Activated CD8-positive, alpha-beta memory T cell treated with anti-CD3 and anti-CD28 coated beads, Interleukin-2, amount 50 U/mL, for 1 hour (primary cell): ENCODE data around the gene ADGRB2.

Source experiments
- DNase-seq: peaks from one replicate; pipeline ENCODE4 v3.0.0-alpha.2; 2020; ENCODE audit errors: extremely low read depth

The ADGRB2 gene

DNA sequence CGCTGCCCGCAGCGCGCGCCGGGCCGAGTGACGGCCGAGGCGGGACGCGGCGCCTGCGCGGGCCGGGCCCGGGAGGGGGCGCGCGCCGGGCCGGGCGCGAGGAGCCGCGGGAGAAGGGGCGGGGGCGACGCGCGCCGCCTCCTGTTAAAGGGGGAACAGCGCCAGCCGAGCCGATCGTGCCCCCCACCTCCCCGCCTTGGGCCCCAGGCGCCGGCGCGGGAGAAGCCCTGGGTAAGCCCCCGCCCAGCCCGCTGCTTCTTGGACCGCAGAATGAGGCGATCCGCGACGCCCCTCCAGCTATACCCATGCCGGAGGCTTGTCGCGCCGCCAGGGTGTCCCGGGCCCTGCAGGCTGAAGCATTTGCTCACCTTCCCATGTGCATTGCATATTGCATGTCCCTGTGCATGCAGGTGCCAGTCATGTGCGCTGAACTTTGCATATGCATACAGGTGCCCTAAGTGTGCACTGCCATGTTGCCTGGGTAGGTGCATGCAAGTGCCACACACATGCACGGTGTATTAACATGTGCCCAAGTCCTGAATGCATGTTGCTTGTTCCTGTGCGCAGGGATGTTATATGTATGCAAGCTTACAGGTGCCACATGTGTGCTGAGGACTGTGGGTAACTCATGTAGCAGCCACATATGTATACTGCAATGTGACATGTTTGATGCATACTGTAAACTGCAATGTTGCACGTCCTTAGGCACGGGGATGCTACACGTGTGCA is at the start of gene ADGRB2:
Gene ADGRB2, minus strand, starts transcription at position 29 of the 729 bp plus-strand sequence. CDS start 7,119 bp downstream, outside the sequence.
- DNase-seq, result no peak

GRCh38 chr1:31812158-31812829 is 48.2 kb upstream of the ADGRB2 start:
- DNase-seq, result no peak

DNA sequence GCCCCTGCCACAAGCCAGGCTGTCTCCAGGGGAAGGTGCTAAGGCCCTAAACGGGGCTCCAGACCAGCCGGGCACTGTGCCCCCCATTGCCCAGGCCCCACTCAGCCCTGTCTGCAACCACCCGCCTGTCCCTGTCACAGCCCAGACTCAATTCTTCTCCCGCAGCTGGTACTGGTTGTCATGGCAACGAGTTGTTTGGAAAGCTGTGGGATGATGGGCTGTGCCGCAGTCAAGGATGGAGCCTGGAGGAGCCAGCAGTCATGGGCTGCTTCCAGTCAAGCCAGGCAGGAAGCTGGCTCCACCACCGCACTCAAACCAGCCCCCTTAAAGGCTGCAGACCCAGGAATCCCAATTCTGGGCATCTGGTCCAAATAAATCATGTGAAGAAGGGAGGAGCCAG is 47.5 kb upstream of the ADGRB2 start:
- DNase-seq, result no peak

DNA sequence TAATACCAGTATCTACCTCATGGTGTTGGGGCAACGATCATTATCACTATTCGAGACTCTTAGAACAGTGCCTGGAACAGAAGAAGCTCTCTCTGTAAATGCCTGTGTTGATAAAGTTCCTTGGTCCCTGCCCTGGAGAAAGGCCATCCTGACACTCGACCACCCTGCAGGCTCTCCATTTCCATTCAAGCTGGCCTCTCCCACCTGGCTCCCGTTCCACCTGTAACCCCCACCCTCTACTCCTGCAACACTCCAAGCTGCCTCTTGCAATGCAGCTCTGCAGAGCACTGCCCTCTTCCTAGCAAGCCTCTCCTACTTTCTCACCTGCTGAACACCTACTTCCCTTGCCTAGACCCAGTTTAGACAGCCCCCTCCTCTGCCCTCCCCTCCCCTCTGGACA is 45.6 kb upstream of the ADGRB2 start:
- no peak for DNase-seq

DNA sequence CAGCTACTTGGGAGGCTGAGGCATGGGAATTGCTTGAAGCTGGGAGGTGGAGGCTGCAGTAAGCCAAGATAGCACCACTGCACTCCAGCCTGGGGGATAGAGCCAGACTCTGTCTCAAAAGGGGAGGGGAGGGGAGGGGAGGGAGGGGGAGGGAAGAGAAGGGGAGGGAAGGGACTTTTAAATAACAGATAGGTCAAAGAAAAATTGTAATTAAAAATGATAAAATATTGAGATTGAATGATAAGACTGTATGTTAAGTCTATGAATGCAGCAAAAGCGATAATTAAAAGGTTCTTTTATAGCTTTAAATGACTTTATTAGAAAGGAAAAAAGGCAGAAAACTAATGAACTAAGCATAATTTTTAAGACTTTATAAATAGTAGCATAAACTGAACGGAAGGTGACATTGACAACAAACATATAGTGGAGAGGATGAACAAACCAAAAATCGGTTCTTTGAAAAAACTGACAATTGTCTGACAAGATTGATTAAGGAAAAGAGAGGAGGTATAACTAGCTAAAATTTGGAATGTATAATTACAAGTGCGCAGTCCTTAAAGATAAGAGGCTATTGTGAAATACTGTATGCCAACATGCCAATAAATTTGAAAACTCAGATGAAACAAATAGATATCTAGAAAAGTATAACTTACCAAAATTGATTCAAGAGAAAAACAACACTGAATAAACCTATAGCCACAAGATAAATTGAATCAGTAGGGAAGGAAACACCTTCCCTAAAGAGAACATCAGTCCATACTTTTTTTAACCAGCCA is 43.3 kb upstream of the ADGRB2 start:
- DNase-seq, result no peak

DNA sequence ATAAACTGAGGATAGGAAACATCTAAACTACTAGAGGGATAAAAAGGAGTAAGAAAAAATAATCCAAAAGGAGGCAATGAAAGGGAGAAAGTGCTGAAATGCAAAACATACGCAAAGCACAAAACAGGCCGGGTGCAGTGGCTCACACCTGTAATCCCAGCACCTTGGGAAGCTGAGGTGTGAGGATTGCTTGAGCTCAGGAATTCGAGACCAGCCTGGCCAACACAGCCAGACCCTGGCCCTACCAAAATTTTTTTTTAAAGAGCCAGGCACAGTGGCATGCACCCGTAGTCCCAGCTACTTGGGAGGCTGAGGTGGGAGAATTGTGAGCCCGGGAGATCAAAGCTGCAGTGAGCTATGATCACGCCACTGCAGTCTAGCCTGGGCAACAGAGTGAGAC is 41.2 kb upstream of the ADGRB2 start:
- DNase-seq, result no peak

DNA sequence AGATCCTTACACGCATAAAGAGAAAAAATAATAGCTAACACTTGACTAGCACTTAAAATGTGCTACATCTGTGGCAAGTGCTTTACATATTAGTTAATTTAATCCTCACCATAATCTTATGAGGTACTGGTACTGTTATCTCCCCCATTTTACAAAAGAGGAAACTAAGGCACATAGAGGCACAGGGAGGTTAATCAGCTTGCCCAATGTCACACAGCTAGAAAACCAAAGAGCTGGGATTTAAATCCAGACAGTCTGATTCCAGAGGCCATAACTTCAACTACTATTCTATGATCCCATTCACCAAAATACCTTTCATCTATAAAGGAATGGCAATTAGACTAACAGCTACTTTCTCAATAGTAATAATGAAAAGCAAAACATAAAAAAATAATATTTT is 40.0 kb upstream of the ADGRB2 start:
- DNase-seq, result no peak

DNA sequence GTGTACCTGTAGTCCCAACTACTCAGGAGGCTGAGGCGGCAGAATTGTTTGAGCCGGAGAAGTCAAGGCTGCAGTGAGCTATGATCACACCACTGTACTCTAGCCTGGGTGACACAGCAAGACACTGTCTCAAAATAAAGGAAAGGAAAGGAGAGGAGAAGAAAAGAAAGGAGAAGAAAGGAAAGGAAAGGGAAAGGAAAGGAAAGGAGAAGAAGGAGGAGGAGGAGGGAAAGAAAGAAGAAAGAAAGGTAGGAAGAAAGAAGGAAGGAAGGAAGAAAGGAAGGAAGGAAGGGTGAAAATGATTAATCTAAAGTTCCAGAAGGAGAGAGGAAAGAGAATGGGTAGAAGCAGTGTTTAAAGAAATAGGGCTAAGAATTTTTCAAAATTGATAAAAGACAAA is 39.5 kb upstream of the ADGRB2 start:
- DNase-seq, result no peak

DNA sequence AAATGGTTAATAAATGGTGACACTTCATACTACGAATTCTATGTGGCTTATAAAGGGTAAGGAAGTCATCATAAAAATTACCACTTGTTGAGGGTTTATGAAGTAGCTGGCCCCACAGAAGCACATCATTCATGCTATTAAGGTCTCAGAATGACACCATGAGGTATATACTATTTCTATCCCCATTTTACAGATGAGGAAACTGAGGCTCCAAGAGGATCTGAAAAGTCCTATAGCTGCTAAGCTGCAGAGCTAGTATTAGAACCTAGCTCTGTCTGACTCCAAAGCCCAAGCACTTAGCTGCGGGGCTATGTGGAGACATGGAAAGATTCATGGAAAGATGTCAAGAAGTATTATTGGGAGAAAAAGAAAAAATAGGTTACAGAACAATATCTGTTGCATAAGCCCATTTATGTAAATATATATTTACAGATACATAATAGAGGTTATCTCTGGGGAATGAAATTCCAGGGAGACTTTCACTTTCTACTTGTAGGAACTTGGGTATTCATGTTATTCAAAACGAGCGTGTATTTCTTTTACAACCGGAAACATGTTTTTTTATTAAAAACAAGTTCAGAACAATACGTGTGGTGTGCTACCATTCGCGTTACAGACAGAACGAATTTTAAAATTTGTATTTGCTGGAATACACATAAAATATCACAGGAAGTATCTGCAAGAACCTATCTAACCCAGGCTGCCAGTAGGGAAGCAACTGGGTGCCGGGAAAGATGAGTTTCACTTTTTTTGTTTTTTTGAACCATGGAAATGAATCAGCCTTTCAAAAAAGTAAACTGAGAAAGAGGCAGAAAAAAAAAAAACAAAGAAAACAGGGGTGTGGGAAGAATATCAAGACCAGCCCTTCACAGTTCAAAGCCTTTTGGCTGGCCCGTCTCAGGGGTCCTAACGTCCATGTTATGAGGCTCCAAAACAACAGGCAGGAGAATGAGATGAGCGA is 38.3 kb upstream of the ADGRB2 start:
- no peak for DNase-seq

DNA sequence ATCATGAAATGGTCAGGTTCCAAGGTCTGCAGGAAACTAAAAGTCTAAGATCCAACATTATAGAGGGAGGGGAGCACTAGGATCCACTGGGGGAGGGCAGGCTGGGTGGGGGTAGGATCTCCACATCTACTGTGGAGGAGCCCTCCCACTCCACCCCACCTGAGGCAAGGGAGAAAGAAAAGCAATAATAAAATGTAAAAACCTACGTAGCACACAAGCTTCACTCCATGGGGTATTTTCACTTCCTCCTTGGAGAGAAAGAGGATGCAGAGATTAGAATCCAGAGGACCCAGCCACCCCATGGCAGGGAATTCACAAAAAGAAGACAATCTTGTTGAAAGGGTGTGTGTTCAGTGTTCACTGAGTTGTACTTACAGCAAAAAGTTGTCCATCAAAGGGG is 37.3 kb upstream of the ADGRB2 start:
- DNase-seq, result no peak

DNA sequence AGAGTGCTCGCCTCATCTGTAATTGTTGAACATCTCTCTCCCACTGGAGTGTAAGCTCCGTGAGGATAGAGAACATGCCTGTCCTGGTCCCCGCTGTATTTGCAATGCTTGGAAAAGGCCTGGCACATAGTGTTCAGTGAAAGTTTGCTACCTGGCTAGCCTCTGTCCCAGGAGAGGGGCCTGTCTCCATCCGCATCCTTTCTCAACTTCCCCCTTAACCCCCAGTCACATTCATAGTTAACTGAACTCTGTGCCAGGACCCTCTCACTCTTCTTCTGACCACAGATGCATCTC is 36.5 kb upstream of the ADGRB2 start:
- no peak for DNase-seq

DNA sequence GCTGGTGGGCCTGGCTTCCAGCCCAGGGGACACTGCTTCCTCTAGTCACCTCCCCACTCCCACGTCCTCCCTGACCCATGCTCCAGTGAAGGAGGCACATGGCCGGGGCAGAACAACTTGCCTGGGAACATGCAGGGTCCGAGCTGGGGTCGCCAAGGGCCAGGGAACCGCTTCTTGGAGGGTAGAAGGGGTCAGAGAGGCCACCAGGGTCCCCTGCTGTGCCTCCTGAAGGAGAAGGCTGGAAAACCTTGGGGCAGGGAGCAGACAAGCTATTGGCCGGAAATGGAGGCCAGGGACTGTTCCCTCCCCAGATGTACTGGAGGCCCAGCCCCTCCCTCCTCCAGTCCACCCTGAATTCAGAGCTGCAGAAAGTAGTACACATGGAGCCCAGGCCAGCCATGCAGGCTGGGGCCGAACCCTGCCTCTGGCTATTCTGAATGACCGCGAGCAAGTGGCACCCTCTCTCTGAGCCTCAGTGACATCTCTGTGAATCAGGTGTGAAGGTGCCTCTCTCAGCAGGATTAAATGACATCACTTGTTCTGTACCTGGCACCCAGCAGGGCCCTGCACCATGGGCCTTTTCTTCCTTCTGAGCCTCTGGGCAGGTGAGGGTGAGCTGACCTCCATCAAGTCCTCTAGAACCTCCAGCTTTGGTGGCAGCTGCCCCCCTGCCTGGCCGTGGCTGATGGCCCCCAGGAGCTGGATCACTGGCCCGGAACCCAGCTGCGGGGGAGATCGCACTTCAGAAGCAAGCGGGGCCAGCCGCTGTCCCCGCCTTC is 35.9 kb upstream of the ADGRB2 start:
- DNase-seq, result no peak

DNA sequence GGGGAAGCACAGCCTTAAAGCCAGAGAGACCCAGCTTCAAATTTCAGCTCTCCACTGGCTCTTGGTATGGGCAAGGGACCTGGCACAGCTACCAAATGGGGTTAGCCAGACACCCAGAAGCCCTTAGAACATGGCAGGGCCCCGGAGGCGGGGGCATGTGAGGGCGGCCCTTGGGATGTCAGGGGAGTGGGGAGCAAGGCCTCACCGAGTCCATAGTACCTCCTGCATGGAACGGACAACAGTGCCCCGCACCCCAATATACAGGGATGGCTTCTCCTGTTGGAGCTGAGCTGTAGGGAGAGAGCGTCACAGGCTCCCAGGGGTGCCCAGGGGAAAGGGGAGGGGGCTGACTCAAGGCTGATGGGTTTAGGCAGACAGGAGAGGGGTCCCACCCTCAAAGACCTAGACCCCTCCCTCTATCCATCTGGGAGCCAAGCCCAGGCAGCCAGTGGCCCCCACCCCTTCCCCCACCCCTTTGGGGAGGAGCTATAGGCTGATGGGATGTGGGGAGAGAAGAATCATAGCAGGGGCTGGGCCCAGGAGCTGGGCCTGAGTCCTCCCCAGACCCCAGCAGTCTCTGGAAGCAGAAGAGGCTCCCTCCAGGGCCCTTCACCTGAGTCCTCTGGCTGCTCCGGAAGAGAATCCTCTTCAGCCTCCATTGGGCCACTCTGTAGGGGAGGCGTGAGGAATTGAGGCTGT is 35.2 kb upstream of the ADGRB2 start:
- DNase-seq, result no peak

DNA sequence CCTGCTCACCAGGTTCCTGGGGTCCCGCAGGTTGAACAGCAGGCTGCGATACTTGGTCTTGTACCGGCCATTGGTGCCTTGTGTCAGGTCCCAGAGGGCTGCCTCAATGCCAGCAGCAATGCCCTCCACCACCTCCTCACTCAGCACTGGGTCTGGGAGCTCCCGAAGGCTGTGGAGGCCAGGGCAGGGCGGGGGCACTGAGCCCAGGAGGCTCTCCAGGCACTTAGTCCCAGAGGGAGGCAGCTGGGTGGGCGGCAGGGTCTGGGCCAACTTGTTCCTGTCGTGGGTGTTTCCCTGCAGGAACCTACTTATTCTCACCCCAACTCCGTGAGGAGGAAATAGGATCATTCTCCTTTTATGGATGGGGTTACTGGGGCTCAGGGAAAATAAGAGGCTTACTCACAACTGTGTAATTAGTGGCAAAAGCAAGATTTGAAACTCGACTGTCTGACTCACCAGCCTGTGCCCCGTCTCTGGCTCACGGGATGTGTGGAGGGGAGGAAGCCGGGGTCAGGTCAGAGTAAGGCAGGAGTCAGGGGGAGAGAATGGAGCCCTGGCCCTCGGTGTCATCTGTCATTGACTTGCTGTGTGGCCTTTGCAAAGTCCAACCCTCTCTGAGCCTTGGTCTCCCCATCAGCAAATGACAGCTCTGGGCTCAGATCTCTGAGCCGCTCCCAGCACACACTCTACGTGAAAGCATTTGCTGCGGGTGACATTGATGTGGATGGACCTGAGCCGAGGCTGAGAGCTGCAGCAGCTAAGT is 34.5 kb upstream of the ADGRB2 start:
- no peak for DNase-seq

DNA sequence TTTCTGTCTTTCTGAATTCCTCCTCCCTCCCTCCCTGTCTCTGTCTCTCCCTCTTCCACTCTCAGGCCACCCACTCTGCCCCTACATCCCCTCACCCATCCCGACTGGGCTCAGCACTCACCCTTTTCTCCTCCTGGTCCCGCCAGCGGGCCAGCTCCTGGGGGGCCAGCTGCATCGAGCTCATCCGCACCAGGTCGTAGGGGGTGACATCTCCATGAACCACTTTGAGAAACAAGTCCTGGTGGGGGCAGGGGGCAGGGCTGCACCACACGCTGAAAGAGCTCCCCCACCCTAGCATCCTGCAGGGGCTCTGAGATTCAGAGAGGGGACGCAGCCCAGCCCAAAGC is 33.9 kb upstream of the ADGRB2 start:
- DNase-seq, result no peak

GRCh38 chr1:31797216-31797615 is 33.1 kb upstream of the ADGRB2 start:
- DNase-seq, result no peak

DNA sequence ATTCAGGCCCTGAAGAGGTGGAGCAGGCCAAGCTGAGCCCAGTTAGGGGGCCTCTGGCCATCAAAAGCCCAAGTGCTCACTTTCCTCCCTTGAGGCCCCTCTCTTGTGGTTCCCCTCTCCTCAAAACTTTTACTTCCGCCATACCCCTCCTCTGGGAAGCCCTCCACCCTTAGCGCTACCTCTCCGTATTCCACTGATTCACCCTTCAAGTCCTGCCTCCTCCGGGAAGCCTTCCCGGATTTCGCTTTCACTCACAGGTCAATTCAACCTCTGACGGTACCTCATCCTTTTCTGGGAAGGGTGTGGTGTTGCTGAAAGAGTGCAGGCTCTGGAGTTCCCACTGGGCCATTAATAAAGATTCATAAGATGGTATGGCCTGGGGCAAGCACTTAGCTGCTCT is 32.6 kb upstream of the ADGRB2 start:
- DNase-seq, result no peak

DNA sequence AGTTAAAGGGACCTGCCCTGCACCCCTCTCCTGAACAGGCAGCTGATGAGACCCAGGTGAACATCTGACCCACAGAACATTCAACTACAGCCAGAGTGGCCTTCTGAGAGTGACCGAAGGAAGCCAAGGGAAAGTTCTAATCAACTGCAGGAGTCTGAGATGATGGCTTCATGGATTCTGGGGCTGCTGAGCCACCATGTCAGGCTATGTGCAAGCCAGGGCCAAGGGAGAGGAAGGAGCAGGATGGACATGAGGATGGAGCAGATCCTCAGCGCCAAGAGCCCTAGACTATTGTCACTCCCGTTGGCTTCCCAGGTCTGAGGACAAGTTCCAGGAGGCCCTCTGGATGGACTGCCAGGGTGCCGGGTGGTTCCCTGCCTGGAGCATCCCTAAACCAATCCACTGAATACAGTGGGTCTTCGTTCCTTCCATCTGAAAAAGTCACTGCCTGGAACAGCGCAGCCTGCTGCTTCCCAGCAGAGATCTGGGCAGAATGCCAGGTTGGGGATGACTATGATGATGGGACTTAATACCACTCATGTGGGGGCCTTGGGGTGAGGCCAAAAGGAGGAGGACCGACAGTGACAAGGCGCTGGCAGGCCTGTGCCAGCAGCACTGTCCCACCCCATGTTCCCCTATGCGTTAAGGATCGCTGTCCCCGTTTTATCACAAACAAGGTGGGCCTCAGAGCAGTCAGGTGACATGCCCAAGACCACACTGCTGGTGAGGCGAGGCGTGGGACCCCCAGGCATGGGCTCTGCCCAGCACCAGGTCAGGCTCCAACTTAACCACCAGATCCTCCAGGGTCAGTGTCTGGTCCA is 31.9 kb upstream of the ADGRB2 start:
- DNase-seq, result no peak

DNA sequence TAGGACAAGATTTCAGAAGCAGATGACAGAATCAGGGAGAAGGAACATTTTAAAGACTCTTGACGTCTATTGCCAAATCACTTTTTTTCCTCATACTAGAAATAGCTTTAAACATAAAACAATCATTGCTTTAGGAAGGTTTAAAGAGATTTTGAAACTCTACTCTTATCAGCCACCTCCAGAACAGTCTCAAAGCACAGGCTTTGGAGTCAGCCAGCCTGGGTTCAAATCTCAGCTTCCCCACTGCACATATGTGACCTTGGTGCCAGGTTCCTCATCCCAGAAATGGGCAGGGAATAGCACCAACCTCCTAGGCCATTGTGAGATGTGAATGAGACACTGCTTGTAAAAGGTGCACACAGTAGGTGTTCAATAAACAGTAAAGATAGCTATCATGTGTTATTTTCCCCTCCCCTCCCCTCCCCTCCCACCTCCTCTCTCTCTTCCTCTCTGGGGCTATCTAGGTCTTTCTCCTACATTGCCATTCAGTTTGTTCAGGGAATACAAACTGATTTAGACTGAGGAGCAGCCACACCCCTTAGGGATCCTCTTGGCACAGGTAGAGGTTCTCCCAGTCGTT is 31.0 kb upstream of the ADGRB2 start:
- DNase-seq, result no peak
